DLD1 (cell line): ENCODE results near the gene TUBA8.
"Not testable (repeated sequence)": the region's sequence is repeated elsewhere in the genome, so short reads cannot be mapped to it uniquely, and the experiment has no call there.

Experiments
- in situ Hi-C: cut with HindIII; loops from 2 replicates; pipeline ENCODE4 v1.10.0; 2017; ENCODE audit warnings: low sequenced_read_pairs

The TUBA8 gene

GRCh38 chr22:18165356-18165755, 54.7 kb downstream of the TUBA8 start:
- in situ Hi-C loops: not testable (repeated sequence)

- in situ Hi-C loops: not testable (repeated sequence)
These were observed 59.7 kb downstream of the TUBA8 start for GRCh38 chr22:18170284-18170683.

- in situ Hi-C loops: not testable (repeated sequence)
These were observed 61.6 kb downstream of the TUBA8 start for GRCh38 chr22:18172203-18172602.

GRCh38 chr22:18172776-18173175, 62.2 kb downstream of the TUBA8 start:
- in situ Hi-C loops: not testable (repeated sequence)

GRCh38 chr22:18173441-18173840, 62.8 kb downstream of the TUBA8 start:
- in situ Hi-C loops: not testable (repeated sequence)
